Mesothelial cell of epicardium (in vitro differentiated cells): ENCODE data around the gene LMO1. TPM values are rescaled to one million over a fixed set of nuclear protein-coding genes. Genes with fewer than 3 reads are reported as not detected.

Experiments used
- DNase-seq, 2 experiments: peaks; one replicate each; pipeline ENCODE4 v3.0.0; 2021; ENCODE audit warnings: low spot score in 2 of 2; ENCODE audit not compliant: unreplicated experiment in 2 of 2
- H3K27ac Mint-ChIP-seq: 2 replicates; pipeline ENCODE4 v1.8.0; 2021; ENCODE audit warnings: mixed read lengths
- H3K27me3 Mint-ChIP-seq: 2 replicates; pipeline ENCODE4 v1.8.0; 2021; ENCODE audit warnings: low read depth, mixed read lengths
- H3K36me3 Mint-ChIP-seq: 2 replicates; pipeline ENCODE4 v1.8.0; 2021; ENCODE audit warnings: mixed read lengths
- H3K4me1 Mint-ChIP-seq: 2 replicates; pipeline ENCODE4 v1.8.0; 2021; ENCODE audit warnings: mixed read lengths
- H3K4me3 Mint-ChIP-seq: 2 replicates; pipeline ENCODE4 v1.8.0; 2021; ENCODE audit warnings: mild to moderate bottlenecking, moderate library complexity, mixed read lengths
- H3K9me3 Mint-ChIP-seq: 2 replicates; pipeline ENCODE4 v1.8.0; 2021; ENCODE audit warnings: mixed read lengths
- total RNA-seq: library from RNA; stranded (reverse); gene quantifications from 3 replicates; pipeline ENCODE4 v1.2.1, GENCODE V29; 2021
- TF ChIP-seq, protein P1 (sequence below): fragments of 200-600 bp; sonication (generic); IDR thresholded peaks from one replicate; pipeline ENCODE4 v1.5.0; 2021; ENCODE audit warnings: antibody characterized with exemption; ENCODE audit not compliant: unreplicated experiment

Gene LMO1
- total RNA-seq, 1 donor from 2014 or later, result 4.1 TPM

DNA sequence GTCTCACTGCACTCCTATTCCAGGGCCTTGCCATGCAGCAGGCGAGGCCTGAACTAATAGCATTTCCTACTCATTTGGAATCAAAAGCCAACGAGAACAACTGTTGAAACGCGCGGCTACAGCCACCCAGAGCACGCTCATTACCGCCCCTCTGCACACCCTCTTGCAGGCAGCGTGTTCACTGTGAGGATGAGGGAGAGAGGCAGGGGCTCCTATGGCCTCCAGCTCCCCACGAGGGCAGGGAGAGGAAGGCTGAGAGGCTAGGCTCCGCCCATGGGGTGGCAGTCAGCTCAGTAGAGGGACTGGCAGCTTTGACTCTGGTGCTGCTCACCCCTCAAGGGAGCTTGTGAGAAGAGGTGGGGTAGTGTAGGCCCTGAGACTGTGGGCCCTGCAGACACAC lies 26.2 kb downstream of the LMO1 start:
- no peak overlapping the region for H3K27ac Mint-ChIP-seq
- no peak overlapping the region for H3K4me3 Mint-ChIP-seq
- peaks cover 2% of the 10 kb centered on the region for H3K36me3 Mint-ChIP-seq
- TF ChIP-seq, protein P1, sequence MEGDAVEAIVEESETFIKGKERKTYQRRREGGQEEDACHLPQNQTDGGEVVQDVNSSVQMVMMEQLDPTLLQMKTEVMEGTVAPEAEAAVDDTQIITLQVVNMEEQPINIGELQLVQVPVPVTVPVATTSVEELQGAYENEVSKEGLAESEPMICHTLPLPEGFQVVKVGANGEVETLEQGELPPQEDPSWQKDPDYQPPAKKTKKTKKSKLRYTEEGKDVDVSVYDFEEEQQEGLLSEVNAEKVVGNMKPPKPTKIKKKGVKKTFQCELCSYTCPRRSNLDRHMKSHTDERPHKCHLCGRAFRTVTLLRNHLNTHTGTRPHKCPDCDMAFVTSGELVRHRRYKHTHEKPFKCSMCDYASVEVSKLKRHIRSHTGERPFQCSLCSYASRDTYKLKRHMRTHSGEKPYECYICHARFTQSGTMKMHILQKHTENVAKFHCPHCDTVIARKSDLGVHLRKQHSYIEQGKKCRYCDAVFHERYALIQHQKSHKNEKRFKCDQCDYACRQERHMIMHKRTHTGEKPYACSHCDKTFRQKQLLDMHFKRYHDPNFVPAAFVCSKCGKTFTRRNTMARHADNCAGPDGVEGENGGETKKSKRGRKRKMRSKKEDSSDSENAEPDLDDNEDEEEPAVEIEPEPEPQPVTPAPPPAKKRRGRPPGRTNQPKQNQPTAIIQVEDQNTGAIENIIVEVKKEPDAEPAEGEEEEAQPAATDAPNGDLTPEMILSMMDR, result no peak
- no peak for DNase-seq
- H3K27me3 Mint-ChIP-seq, result no peaks in the 10 kb centered on the region
- H3K4me1 Mint-ChIP-seq, result peaks cover 34% of the 10 kb centered on the region
- H3K9me3 Mint-ChIP-seq, result peaks cover 4% of the 10 kb centered on the region

DNA sequence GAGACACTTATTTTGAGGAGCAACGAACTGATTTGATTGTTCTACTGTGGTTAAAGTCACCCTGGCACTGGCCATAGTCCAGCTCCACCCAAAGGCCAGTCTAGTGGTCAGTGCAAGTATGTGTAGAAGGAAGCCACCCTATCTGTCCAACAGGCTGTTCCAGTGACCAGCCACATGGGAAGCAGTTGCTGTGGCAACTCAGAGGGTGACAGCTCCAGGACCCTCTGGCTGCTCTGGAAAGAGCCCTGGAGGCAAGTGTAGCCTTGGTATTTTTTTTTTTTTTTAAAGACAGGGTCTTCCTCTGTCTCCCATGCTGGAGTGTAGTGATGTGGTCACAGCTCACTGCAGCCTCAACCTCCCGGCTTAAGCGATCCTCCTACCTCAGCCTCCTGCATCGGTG lies 27.8 kb downstream of the LMO1 start:
- no peaks in the 10 kb centered on the region for H3K36me3 Mint-ChIP-seq
- no peak for DNase-seq

DNA sequence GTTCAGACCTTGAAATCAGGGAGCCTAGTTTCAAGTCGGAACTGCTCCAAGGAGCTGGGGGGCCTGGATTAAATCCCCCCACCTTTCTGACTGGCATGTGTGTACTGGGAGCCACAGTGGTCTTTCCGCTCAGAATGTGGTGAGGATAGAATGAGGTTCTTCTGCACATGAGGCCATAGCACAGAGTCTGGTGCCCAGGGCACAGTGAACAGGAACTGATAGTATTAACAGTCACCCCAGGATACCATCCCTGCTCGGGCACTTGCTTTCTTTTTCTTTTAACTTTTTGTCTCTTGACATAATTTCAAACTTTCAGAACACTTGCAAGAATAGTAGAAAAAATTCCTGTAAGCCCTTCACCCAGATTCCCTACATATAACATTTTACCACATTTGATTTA lies 28.8 kb downstream of the LMO1 start:
- Mint-ChIP-seq H3K36me3 (no peaks in the 10 kb centered on the region), H3K9me3 (no peaks in the 10 kb centered on the region), H3K4me3 (no peak overlapping the region), H3K27ac (no peak overlapping the region), H3K4me1 (peaks cover 42% of the 10 kb centered on the region), H3K27me3 (no peaks in the 10 kb centered on the region)
- no peak for DNase-seq
- TF ChIP-seq, protein P1, result no peak

More for the DNA sequence above, 27.8 kb downstream of the LMO1 start:
- TF ChIP-seq, protein P1, result no peak
- Mint-ChIP-seq H3K4me3 (no peak overlapping the region), H3K27ac (no peak overlapping the region), H3K4me1 (peaks cover 39% of the 10 kb centered on the region), H3K27me3 (no peaks in the 10 kb centered on the region), H3K9me3 (no peaks in the 10 kb centered on the region)

DNA sequence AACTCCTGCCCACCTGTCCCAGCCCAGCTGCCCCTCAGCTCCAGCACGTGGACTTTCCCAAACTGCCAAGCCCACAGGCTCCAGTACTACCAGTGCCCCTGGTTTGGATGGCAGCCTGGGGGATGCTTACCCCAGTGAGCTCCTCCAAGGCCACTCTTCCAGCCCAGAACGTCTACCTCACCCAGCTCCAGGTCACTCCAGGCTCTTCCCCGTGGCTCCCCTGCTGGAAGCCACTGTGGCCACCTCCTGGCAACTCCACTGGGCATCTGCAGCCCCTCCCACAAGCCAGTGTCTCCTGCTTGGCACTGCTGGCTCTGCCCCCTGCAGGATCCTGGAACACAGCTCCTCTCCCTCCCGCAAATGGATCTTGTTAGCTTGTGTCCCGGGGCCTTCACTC lies 29.3 kb downstream of the LMO1 start:
- no peak overlapping the region for H3K4me3 Mint-ChIP-seq
- H3K4me1 Mint-ChIP-seq, result peaks cover 45% of the 10 kb centered on the region
- no peak for DNase-seq
- TF ChIP-seq, protein P1, result no peak
- no peaks in the 10 kb centered on the region for H3K9me3 Mint-ChIP-seq
- no peaks in the 10 kb centered on the region for H3K27me3 Mint-ChIP-seq
- H3K36me3 Mint-ChIP-seq, result no peaks in the 10 kb centered on the region
- peak overlapping the region; percentile 82 for H3K27ac Mint-ChIP-seq

DNA sequence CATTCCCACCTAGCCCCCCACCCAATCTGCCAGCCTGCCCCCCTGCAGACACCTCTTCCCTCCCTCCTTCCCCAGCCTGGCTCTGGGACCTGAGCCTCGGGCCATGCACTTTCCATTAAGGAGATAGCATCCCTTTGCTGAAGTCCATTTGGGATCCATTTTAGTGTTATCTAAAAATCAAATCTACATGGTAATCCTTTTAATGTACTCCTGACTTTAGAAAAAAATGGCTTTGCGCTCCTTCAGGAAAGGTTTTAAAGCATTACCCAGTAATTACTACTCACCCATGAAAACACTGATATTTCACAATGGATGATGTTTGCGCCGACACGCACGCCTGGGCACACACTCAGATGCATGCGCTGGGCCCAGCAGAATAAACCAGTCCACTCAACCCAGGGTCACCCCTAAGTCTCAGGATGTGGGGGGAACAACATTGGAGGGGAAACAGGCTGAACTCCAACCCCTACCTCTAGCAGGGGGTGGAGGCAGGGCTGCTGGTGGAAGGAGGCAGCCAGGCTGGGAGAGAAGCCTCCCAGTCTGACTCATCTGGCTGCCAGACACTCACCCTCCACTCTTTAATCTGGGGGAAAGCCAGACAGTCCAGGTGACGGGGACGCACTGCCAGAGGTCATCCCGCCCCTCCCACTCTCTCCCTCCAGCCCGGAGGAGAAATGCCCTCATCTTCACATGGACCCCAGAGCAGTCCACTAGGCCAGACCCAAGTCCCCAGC lies 29.8 kb downstream of the LMO1 start:
- TF ChIP-seq, protein P1, result no peak
- Mint-ChIP-seq H3K36me3 (no peaks in the 10 kb centered on the region), H3K27me3 (no peaks in the 10 kb centered on the region), H3K27ac (peak overlapping the region; percentile 82), H3K4me3 (no peak overlapping the region), H3K9me3 (no peaks in the 10 kb centered on the region), H3K4me1 (peaks cover 50% of the 10 kb centered on the region)
- no peak for DNase-seq
